Mesenchymal stem cell (in vitro differentiated cells and primary cell): ENCODE data around the gene PTPRG.

ENCODE experiments used
- DNase-seq: peaks from one replicate; pipeline ENCODE4 v3.0.0-alpha.2; 2013
- H2AFZ ChIP-seq: one replicate; pipeline ENCODE4 v1.6.1; 2013; ENCODE audit warnings: low read depth, mild to moderate bottlenecking, control low read depth, inconsistent platforms, low read length, moderate library complexity
- H2AK5ac ChIP-seq: 2 replicates; pipeline ENCODE4 v1.6.1; 2013; ENCODE audit warnings: low read length, moderate library complexity, mild to moderate bottlenecking, inconsistent platforms; ENCODE audit not compliant: severe bottlenecking
- H2BK120ac ChIP-seq: one replicate; pipeline ENCODE4 v1.6.1; 2013; ENCODE audit warnings: low read depth, mild to moderate bottlenecking, inconsistent platforms, low read length, moderate library complexity
- H2BK12ac ChIP-seq, 2 experiments: one replicate each; pipeline ENCODE4 v1.6.1; 2013; ENCODE audit warnings: inconsistent platforms in 2 of 2, low read length in 2 of 2, mild to moderate bottlenecking in 2 of 2, moderate library complexity in 2 of 2, control low read depth in 1 of 2
- H2BK15ac ChIP-seq: one replicate; pipeline ENCODE4 v1.6.1; 2013; ENCODE audit warnings: mild to moderate bottlenecking, low read depth, inconsistent platforms; ENCODE audit not compliant: poor library complexity, severe bottlenecking
- H2BK5ac ChIP-seq: 2 replicates; pipeline ENCODE4 v1.6.1; 2013; ENCODE audit warnings: low read depth, mild to moderate bottlenecking, low read length, control low read depth, inconsistent platforms; ENCODE audit not compliant: poor library complexity, severe bottlenecking
- H3K14ac ChIP-seq, 2 experiments: one replicate each; pipeline ENCODE4 v1.6.1; 2013; ENCODE audit warnings: inconsistent platforms in 2 of 2, low read length in 2 of 2, control low read depth in 1 of 2, mild to moderate bottlenecking in 1 of 2, moderate library complexity in 1 of 2
- H3K18ac ChIP-seq, 2 experiments: one replicate each; pipeline ENCODE4 v1.6.1; 2013; ENCODE audit warnings: inconsistent platforms in 2 of 2, low read length in 2 of 2, control low read depth in 1 of 2, low read depth in 1 of 2, mild to moderate bottlenecking in 1 of 2
- H3K23ac ChIP-seq, 2 experiments: one replicate each; pipeline ENCODE4 v1.6.1; 2013; ENCODE audit warnings: inconsistent platforms in 2 of 2, low read length in 2 of 2, mild to moderate bottlenecking in 2 of 2, moderate library complexity in 2 of 2, control low read depth in 1 of 2
- H3K27ac ChIP-seq: 2 replicates; pipeline ENCODE4 v1.5.1; 2013; ENCODE audit warnings: mild to moderate bottlenecking, moderate library complexity, low read length, control low read depth, inconsistent platforms; ENCODE audit not compliant: poor library complexity, severe bottlenecking
- H3K27me3 ChIP-seq, 2 experiments: 2 replicates each; pipeline versions ENCODE4 v1.6.1 to v1.7.0; 2013; ENCODE audit warnings: low read length in 2 of 2, mild to moderate bottlenecking in 2 of 2, moderate library complexity in 2 of 2, control low read depth in 1 of 2, inconsistent platforms in 1 of 2; ENCODE audit not compliant: control insufficient read depth in 1 of 2, insufficient read depth in 1 of 2
- H3K36me3 ChIP-seq, 2 experiments: 2 replicates each; pipeline versions ENCODE4 v1.6.1 to v1.7.0; 2013; ENCODE audit warnings: low read length in 2 of 2, control low read depth in 1 of 2, inconsistent platforms in 1 of 2, low read depth in 1 of 2, mild to moderate bottlenecking in 1 of 2; ENCODE audit not compliant: insufficient read depth in 2 of 2, control insufficient read depth in 1 of 2
- H3K4ac ChIP-seq, 2 experiments: one replicate each; pipeline ENCODE4 v1.6.1; 2013; ENCODE audit warnings: inconsistent platforms in 2 of 2, low read length in 2 of 2, mild to moderate bottlenecking in 2 of 2, moderate library complexity in 2 of 2, control low read depth in 1 of 2, low read depth in 1 of 2
- H3K4me1 ChIP-seq: 2 replicates; pipeline ENCODE4 v1.6.1; 2013; ENCODE audit warnings: low read depth, low read length, control low read depth; ENCODE audit not compliant: control insufficient read depth, insufficient read depth
- H3K4me2 ChIP-seq: 2 replicates; pipeline ENCODE4 v1.6.1; 2013; ENCODE audit warnings: low read length, mild to moderate bottlenecking, inconsistent platforms; ENCODE audit not compliant: poor library complexity, severe bottlenecking
- H3K4me3 ChIP-seq, 2 experiments: 2 replicates each; pipeline versions ENCODE4 v1.5.1 to v1.7.0; 2013; ENCODE audit warnings: low read length in 2 of 2, mild to moderate bottlenecking in 2 of 2, control low read depth in 1 of 2, low read depth in 1 of 2; ENCODE audit not compliant: insufficient read depth in 1 of 2
- H3K79me1 ChIP-seq: replicated peaks from 2 replicates; pipeline ENCODE4 v1.6.1; 2013; ENCODE audit warnings: mild to moderate bottlenecking, control low read depth, low read length, inconsistent platforms; ENCODE audit not compliant: poor library complexity, severe bottlenecking
- H3K9ac ChIP-seq: 2 replicates; pipeline ENCODE4 v1.7.0; 2013; ENCODE audit warnings: mild to moderate bottlenecking, low read length, moderate library complexity
- H3K9me3 ChIP-seq: 2 replicates; pipeline ENCODE4 v1.7.0; 2013; ENCODE audit warnings: mild to moderate bottlenecking, low read length; ENCODE audit not compliant: control insufficient read depth
- H4K8ac ChIP-seq: one replicate; pipeline ENCODE4 v1.6.1; 2013; ENCODE audit warnings: inconsistent platforms, mild to moderate bottlenecking, low read length, moderate library complexity
- H4K91ac ChIP-seq: one replicate; pipeline ENCODE4 v1.6.1; 2013; ENCODE audit warnings: mild to moderate bottlenecking, low read length, inconsistent platforms
- WGBS: methylation state at CpG from one replicate; pipeline ENCODE4 v1.1.7; 2013; ENCODE audit warnings: mixed read lengths; 5-methylcytosine and 5-hydroxymethylcytosine counted together

PTPRG gene

DNA sequence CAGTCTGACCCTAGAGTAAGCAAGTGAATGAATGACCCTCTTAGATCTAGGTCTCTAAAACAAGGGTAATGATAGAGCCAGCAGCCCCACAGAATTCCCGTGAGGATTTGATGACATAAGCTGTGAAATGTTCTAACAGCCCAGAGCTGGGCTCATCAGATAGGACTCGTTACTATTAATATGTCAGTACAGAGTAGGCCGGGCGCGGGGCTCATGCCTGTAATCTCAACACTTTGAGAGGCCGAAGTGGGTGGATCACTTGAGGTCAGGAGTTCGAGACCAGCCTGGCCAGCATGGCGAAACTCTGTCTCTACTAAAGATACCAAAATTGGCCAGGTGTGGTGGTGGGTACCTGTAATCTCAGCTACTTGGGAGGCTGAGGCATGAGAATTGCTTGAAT is 621.7 kb downstream of the PTPRG start:
- H3K4me3 ChIP-seq, result no peak overlapping the region
- H4K91ac ChIP-seq, result no peak overlapping the region
- no peak overlapping the region for H3K18ac ChIP-seq
- H3K14ac ChIP-seq, result no peak overlapping the region
- no peak overlapping the region for H3K23ac ChIP-seq
- H3K36me3 ChIP-seq, result peaks cover 3 to 6% of the 10 kb centered on the region in 2 experiments
- no peak for DNase-seq
- no peak overlapping the region for H2AFZ ChIP-seq
- H2BK15ac ChIP-seq, result no peak overlapping the region
- H3K79me1 ChIP-seq, result no peaks in the 10 kb centered on the region
- no peak overlapping the region for H3K27ac ChIP-seq
- no peak overlapping the region for H3K4me2 ChIP-seq
- no peak overlapping the region for H4K8ac ChIP-seq
- H2BK5ac ChIP-seq, result no peak overlapping the region
- no peak overlapping the region for H2BK120ac ChIP-seq
- WGBS, result 92% methylated on average over 8 of the region's 8 CpGs
- H3K27me3 ChIP-seq, result no peaks in the 10 kb centered on the region
- H2BK12ac ChIP-seq, result no peak overlapping the region
- H3K9me3 ChIP-seq, result no peaks in the 10 kb centered on the region
- H3K4me1 ChIP-seq, result peaks cover 3% of the 10 kb centered on the region
- H2AK5ac ChIP-seq, result no peak overlapping the region
- H3K4ac ChIP-seq, result no peak overlapping the region
- H3K9ac ChIP-seq, result no peak overlapping the region

DNA sequence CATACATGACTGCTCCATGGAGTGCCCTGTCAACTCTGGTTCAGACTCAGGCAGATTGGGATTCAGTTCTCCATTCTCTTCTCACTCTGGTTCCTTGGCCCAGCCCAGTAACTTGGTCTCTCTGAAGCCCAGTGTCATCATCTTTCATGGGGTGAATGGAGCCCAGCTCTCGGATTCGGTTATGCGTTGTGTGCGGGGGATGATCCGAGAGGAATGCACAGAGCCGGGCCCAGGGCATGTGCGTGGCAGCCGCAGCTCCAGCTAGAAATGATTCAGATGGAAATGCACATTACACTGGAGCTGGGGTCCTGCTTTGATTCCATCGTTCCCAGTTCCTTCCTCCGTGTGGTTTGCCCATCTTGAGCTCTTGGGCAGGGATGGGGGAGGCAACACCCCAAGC is 622.6 kb downstream of the PTPRG start:
- H3K4me2 ChIP-seq, result no peak overlapping the region
- H3K18ac ChIP-seq, result no peak overlapping the region
- no peak overlapping the region for H3K4ac ChIP-seq
- no peak overlapping the region for H2BK15ac ChIP-seq
- peaks cover 4% of the 10 kb centered on the region for H3K4me1 ChIP-seq
- no peaks in the 10 kb centered on the region for H3K9me3 ChIP-seq
- no peaks in the 10 kb centered on the region for H3K79me1 ChIP-seq
- H2AFZ ChIP-seq, result no peak overlapping the region
- no peak overlapping the region for H4K8ac ChIP-seq
- no peak overlapping the region for H3K14ac ChIP-seq
- no peak overlapping the region for H3K9ac ChIP-seq
- no peak overlapping the region for H3K4me3 ChIP-seq
- 98% methylated on average over 10 of the region's 10 CpGs for WGBS
- no peak overlapping the region for H2AK5ac ChIP-seq
- no peak overlapping the region for H2BK12ac ChIP-seq
- no peak overlapping the region for H3K23ac ChIP-seq
- H3K36me3 ChIP-seq, result peaks cover 3 to 6% of the 10 kb centered on the region in 2 experiments
- no peak for DNase-seq
- no peak overlapping the region for H2BK120ac ChIP-seq
- no peak overlapping the region for H4K91ac ChIP-seq
- no peaks in the 10 kb centered on the region for H3K27me3 ChIP-seq
- H3K27ac ChIP-seq, result no peak overlapping the region
- H2BK5ac ChIP-seq, result no peak overlapping the region

DNA sequence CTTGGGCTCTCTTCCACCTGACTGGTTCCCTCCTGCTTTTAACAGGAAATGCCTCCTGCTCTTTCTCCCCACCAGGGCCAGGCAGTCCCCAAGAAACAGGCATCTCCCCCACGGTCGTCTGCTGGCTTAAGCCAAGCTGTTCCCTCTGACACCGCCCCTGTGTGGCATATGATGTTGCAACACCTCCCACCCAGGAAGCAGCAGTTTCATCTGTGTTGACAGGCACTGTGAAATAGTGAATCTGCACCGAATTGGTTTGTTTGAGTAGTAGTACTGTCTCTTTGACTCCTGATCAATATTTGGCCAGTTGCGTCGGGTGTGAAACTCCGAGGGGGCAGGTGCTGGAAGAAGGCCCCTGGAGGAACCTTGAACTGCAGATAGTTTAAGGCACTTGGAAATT is 623.2 kb downstream of the PTPRG start:
- Histone ChIP-seq H3K9ac (no peak overlapping the region), H4K8ac (no peak overlapping the region), H3K36me3 (peaks cover 3 to 6% of the 10 kb centered on the region in 2 experiments), H3K4me1 (peaks cover 5% of the 10 kb centered on the region), H3K23ac (no peak overlapping the region), H3K4me2 (no peak overlapping the region), H2BK12ac (no peak overlapping the region), H3K79me1 (peaks cover 1% of the 10 kb centered on the region), H3K9me3 (no peaks in the 10 kb centered on the region), H2AFZ (no peak overlapping the region), H3K27me3 (no peaks in the 10 kb centered on the region), H2BK5ac (no peak overlapping the region), H3K4me3 (no peak overlapping the region), H2BK15ac (no peak overlapping the region), H3K14ac (no peak overlapping the region), H3K27ac (no peak overlapping the region), H2AK5ac (no peak overlapping the region), H3K18ac (no peak overlapping the region), H2BK120ac (no peak overlapping the region), H3K4ac (no peak overlapping the region), H4K91ac (no peak overlapping the region)
- WGBS, result 78% methylated on average over 7 of the region's 7 CpGs
- no peak for DNase-seq

DNA sequence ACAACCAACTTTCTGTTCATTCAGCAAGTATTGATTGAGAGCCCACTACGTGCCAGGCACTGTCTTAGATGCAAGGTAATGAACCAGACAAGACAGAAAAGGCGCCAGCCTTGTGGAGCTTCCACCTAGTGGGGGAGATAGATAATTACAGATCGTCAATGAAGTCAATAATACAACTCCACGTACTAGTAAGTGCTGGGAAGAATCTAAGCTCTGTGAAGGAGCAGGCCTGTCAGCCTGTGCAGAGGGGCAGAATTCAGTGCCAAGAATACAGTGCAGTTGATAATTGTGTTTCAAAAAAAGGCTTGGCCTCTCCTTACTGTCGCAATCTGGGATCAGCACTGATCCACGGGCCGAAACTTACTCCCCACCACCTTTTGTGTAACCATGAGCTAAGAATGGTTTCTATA is 625.7 kb downstream of the PTPRG start:
- H3K9me3 ChIP-seq, result no peaks in the 10 kb centered on the region
- H3K27ac ChIP-seq, result no peak overlapping the region
- no peak overlapping the region for H3K4me3 ChIP-seq
- no peak overlapping the region for H4K91ac ChIP-seq
- no peak overlapping the region for H3K23ac ChIP-seq
- no peak overlapping the region for H3K9ac ChIP-seq
- peaks cover 1% of the 10 kb centered on the region for H3K79me1 ChIP-seq
- H2AFZ ChIP-seq, result no peak overlapping the region
- H3K4me1 ChIP-seq, result peaks cover 5% of the 10 kb centered on the region
- H3K4me2 ChIP-seq, result no peak overlapping the region
- H2AK5ac ChIP-seq, result no peak overlapping the region
- H3K14ac ChIP-seq, result no peak overlapping the region
- H2BK12ac ChIP-seq, result no peak overlapping the region
- H4K8ac ChIP-seq, result no peak overlapping the region
- peaks cover 7 to 13% of the 10 kb centered on the region in 2 experiments for H3K36me3 ChIP-seq
- no peak overlapping the region for H2BK15ac ChIP-seq
- WGBS, result 61% methylated on average over 4 of the region's 7 CpGs
- no peak overlapping the region for H3K18ac ChIP-seq
- H3K27me3 ChIP-seq, result no peaks in the 10 kb centered on the region
- no peak overlapping the region for H2BK120ac ChIP-seq
- H3K4ac ChIP-seq, result no peak overlapping the region
- no peak overlapping the region for H2BK5ac ChIP-seq
- DNase-seq, result peak; percentile 22
